B cell (primary cell): ENCODE results near the gene ADAMTSL5.

Source experiments
- EZH2 ChIP-seq: IDR thresholded peaks from 2 replicates; pipeline ENCODE4 v1.6.1; 2012; ENCODE audit warnings: borderline replicate concordance, low read depth, mild to moderate bottlenecking, moderate library complexity, low read length; ENCODE audit not compliant: insufficient read depth, poor library complexity, severe bottlenecking
- TF ChIP-seq, protein P1 (sequence below): fragments of 200-600 bp; IDR thresholded peaks from one replicate; pipeline ENCODE4 v1.8.0; 2022; ENCODE audit warnings: antibody characterized with exemption, mild to moderate bottlenecking

DNA sequence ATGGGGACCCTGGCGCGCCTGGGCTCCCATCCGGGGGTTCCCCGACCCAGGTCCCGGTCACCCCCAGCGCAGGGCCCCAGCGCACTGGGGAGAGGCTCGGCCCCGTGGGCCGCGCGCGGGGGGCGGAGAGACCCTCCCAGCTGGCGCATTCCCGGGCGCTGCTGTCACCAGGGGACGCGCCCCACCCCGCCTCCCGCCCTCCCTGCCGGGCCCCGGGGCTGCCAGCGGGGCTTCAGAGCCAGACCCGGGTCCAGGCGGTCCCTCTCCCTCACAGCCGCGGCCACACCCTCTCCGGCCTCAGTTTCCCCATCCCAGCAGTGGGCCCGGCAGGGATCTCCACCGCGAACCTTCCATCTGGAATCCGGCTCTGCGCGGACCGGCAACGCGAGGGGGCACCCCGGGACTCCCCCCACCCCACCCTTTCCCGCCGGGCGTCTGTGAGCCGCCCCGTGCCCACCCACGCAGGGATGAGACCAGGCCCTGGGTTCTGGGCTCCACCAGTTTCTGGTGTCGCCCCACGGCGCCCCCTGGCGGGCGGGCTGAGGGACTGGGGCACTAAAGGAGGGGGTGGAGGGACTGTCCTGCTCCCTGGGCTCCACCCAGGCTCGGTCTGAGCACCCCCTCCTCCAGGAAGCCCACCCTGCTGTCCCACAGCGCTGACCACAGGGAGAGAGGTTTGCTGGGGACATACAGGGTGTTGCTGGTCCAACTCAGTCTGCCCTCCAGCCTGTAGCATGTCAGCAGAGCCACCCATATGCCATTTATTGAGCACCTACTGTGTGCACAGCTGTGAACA lies 878 bp upstream of the ADAMTSL5 start:
- TF ChIP-seq, protein P1, sequence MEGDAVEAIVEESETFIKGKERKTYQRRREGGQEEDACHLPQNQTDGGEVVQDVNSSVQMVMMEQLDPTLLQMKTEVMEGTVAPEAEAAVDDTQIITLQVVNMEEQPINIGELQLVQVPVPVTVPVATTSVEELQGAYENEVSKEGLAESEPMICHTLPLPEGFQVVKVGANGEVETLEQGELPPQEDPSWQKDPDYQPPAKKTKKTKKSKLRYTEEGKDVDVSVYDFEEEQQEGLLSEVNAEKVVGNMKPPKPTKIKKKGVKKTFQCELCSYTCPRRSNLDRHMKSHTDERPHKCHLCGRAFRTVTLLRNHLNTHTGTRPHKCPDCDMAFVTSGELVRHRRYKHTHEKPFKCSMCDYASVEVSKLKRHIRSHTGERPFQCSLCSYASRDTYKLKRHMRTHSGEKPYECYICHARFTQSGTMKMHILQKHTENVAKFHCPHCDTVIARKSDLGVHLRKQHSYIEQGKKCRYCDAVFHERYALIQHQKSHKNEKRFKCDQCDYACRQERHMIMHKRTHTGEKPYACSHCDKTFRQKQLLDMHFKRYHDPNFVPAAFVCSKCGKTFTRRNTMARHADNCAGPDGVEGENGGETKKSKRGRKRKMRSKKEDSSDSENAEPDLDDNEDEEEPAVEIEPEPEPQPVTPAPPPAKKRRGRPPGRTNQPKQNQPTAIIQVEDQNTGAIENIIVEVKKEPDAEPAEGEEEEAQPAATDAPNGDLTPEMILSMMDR = peak; percentile 69
- TF ChIP-seq EZH2 = no peak
